LoVo (cell line): ENCODE data around the gene PTBP3.

Experiments
- DNase-seq: peaks from one replicate; pipeline ENCODE4 v3.0.0-alpha.2; 2016; ENCODE audit warnings: low spot score

The PTBP3 gene

DNA sequence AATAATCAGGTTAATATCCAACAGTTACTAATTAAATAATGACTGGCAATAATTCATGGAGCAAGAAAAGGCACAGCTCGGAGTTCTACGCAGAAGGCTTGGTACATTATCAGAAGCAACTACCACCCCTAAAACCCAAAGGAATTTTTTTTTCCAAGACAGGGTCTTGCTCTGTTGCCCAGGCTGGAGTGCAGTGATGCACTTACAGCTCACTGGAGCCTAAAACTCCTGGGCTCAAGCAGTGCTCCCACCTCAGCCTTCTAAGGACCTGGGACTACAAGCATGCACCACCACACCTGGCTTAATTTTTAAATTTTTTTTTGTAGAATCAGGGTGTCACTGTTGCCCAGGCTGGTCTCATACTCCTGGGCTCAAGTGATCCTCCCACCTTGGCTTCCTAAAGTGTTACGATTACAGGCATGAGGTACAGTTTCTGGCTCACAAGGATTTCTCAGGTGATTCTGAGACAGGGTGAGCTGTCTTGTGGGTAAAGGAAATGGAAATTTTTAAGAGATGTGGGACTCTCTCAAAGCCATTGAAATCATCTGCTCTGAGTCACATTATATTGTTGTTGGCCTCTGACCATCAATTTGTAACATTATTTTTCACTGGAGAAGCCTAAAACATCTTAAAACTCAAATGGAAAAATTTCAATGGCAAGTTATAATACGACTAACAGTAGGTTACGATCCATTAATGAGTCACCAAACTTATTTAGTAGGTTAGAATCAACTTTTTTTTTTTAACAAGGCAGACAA is 26.8 kb upstream of the PTBP3 start:
- DNase-seq = no peak

DNA sequence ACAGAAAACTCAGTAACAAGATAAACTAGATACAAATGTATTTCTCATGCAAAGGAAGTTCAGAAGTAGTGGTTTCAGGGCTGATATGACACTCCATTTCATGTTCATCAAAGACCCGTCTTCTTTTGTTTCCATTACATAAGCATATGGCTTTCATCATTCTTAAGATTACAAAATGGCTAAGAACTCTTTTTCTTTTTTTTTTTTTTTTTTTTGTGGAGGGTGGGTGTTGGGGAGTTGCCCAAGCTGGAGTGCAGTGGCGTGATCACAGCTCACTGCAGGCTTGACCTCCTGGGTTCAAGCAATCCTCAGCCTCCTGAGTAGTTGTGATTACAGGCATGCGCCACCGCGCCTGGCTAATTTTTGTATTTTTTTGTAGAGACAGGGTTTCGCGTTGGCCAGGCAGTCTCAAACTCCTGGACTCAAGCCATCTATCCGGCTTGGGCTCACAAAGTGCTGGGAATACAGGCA is 22.0 kb upstream of the PTBP3 start:
- no peak for DNase-seq

GRCh38 chr9:112354081-112354743 is 20.8 kb upstream of the PTBP3 start:
- no peak for DNase-seq

GRCh38 chr9:112352209-112352608 is 18.8 kb upstream of the PTBP3 start:
- DNase-seq = no peak

GRCh38 chr9:112351184-112351583 is 17.8 kb upstream of the PTBP3 start:
- no peak for DNase-seq

GRCh38 chr9:112349008-112349333 is 15.6 kb upstream of the PTBP3 start:
- no peak for DNase-seq

GRCh38 chr9:112348257-112349007 is 15.0 kb upstream of the PTBP3 start:
- DNase-seq = peak; percentile 50

GRCh38 chr9:112341730-112342129 is 8.3 kb upstream of the PTBP3 start:
- no peak for DNase-seq

- no peak for DNase-seq
Observed at GRCh38 chr9:112339886-112340285, 6.5 kb upstream of the PTBP3 start.

DNA sequence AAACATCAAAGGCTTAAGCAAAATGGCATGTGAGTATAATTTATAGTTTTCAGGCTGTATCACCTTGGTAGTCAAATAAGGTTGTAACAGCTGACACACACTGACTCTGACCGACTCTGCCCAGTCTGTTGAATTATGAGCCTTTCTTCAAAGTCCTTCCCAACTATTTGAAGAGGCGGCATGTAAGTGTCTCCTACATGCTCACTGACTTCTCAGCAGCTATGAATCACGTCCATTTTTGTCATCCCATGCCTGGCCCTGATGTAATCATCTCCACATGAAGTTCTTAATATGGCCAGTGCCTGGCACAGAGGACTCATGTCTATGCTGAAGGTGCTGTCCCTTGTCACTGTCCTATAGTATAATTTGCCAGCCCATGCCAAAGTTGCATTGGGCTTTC is 5.1 kb upstream of the PTBP3 start:
- DNase-seq = peak; percentile 47

DNA sequence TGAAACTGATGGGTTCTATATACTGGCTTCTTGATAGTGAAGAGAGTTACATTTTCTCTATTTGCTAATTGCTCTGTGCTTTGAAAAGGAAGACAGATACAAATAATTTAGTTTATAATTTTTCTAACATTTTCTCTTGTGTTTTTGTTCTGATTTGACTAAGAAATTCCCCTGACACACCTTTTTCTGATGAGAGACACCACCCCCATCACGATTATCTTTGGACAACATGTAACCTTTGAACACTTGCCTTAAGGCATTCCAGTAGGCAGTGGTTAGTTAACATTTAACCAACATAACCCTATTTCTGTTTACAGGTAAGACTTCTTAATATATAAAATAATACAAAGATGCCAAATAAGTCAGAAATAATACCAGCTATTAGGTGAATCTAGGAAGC is 4.1 kb upstream of the PTBP3 start:
- peak; percentile 66 for DNase-seq

- peak; percentile 24 for DNase-seq
Observed at GRCh38 chr9:112334432-112334841, 1.0 kb upstream of the PTBP3 start.

- DNase-seq = peak; percentile 97
Observed at GRCh38 chr9:112333639-112334431, 416 bp upstream of the PTBP3 start.

DNA sequence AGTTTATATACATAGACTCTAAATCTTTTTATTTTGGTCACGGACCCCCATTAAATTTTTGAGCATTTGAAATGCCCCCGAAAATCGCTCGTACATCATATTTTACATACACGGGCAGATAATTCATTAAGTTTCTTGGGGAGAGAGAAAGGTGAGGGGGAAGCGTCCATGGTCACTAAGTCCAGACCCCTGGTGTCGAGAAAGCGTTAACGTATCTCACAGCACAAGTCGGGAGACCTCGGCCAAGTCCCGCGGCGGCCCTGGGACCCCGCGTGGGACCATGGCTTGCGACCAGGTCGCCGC is 794 bp downstream of the PTBP3 start:
- DNase-seq = no peak

DNA sequence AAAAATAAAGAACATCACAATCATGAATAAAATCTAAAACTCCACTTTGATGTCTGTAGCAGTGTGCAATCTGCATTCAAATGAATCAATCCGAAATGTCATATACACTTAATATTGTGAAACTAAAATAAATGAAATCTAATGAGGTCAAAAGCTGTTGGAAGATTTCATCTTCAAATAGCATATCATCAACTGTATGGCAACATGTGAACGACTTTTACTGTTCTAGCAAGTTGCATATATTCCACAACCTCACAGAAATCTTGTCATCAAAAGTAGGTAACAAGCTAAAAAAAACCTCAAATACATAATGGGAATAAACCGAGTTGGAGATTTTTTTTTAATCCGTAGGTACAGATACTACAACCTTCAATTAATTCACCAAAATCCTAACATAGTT is 1.2 kb downstream of the PTBP3 start:
- DNase-seq = no peak

- no peak for DNase-seq
Observed at GRCh38 chr9:112331674-112331952, 1.8 kb downstream of the PTBP3 start.

DNA sequence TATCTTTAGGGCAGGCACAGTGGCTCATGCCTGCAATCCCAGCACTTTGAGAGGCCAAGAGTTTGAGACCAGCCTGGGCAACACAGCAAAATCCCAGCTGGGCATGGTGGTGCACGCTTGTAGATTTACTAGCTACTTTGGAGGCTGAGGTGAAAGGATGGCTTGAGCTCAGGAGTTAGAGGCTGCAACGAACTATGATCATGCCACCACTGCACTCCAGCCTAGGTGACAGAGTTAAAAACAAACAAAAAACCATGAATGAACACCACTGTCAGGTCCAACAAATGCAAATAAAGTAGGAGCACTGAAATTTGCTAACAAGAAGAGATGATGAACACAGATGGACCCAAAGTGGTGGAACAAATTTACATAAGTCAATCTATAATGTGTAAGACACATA is 4.9 kb downstream of the PTBP3 start:
- DNase-seq = no peak

GRCh38 chr9:112327718-112328450 is 5.5 kb downstream of the PTBP3 start:
- DNase-seq = no peak

DNA sequence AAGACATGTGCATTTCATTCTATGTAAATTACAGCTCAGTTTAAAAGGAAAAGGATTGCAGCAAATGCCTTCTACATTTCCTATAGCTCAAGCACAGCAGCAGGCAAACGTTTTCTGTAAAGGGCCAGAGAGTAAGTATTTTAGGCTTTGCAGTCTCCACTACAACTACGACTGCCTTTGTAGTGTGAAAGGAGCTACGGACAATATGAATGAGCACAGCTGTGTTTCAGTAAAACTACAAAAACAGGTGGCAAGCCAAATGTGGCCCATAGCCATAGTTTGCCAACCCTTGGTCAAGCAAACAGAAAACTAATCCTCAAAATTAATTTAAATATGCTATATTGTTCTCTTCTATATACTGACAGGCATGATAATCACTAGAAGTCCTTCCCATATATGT is 7.2 kb downstream of the PTBP3 start:
- DNase-seq = no peak

- DNase-seq = no peak
Observed at GRCh38 chr9:112325600-112325999, 7.8 kb downstream of the PTBP3 start.

GRCh38 chr9:112325127-112325526 is 8.3 kb downstream of the PTBP3 start:
- DNase-seq = no peak

GRCh38 chr9:112323378-112323854 is 10.0 kb downstream of the PTBP3 start:
- DNase-seq = no peak
